Measurements from ENCODE around the gene PDLIM3. TPM values are rescaled to one million over a fixed set of nuclear protein-coding genes. Genes with fewer than 3 reads are reported as not detected.

Gene PDLIM3
- total and polyA plus RNA-seq, 9 of the 15 experiments (the other 6 are each of a cell fraction or from before 2014, with no cell fraction given): 0.06 TPM; not detected in 8

DNA sequence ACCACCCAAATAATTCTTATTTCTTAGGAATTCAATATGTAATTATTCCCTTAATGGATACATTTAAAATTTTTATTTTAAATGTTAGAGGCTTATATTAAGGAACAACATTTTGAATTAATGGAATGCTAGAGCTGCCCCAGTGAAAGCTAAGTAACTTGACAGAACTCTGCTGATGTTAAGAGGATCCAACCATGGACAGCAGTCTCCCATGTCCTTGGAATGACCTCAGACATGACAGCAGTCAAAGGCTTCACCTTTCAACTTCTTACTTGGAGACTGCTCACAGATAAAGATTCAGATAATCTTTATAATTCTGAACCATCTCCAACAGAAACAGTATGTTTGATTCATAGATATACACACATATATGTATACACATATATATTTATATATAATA lies 17.2 kb downstream of the PDLIM3 start:
- ChIA-PET POLR2A (interaction anchor here (1.2 to 1.3 kb wide), 2 partner anchors 10 to 17 kb away, joined by 3 read pairs; partner anchors contain the start of gene PDLIM3), CTCF (ENCODE audit: low intra/inter-chr PET ratio) (no interaction called here)
- Histone ChIP-seq H3K27ac (ENCODE audit: extremely low read depth, low read depth, low read length) (no peak overlapping the region), H4K20me1 (replicated peaks; ENCODE audit: control insufficient read depth, insufficient read depth, low read length) (no peaks in the 10 kb centered on the region), H3K79me2 (ENCODE audit: control insufficient read depth, insufficient read depth, low read length) (no peaks in the 10 kb centered on the region), H3K9me1 (ENCODE audit: control insufficient read depth, insufficient read depth, low read length) (no peaks in the 10 kb centered on the region), H3K4me3 (no peak overlapping the region), H3K27me3 (ENCODE audit: control insufficient read depth in 2 of 2, insufficient read depth in 2 of 2, low read length in 2 of 2) (peaks cover 17 to 28% of the 10 kb centered on the region in 2 experiments), H3K9ac (ENCODE audit: insufficient read depth in 1 of 2, low read depth in 2 of 2, low read length in 2 of 2) (no peak overlapping the region), H3K4me2 (ENCODE audit: insufficient read depth, low read length) (no peak overlapping the region), H3K4me1 (replicated peaks in 1 of 2; ENCODE audit: control insufficient read depth in 2 of 2, insufficient read depth in 2 of 2, low read length in 2 of 2) (no peaks in the 10 kb centered on the region), H3K36me3 (ENCODE audit: control insufficient read depth, insufficient read depth, low read length) (no peaks in the 10 kb centered on the region), H2AFZ (ENCODE audit: low read depth, low read length) (no peak overlapping the region), H3K9me3 (replicated peaks; ENCODE audit: control insufficient read depth, insufficient read depth, low read depth, low read length) (no peaks in the 10 kb centered on the region)
- ATAC-seq: no peak
- DNase-seq (ENCODE audit: extremely low read depth in 1 of 4, low spot score in 3 of 4): no peak
- TF ChIP-seq, protein P1, sequence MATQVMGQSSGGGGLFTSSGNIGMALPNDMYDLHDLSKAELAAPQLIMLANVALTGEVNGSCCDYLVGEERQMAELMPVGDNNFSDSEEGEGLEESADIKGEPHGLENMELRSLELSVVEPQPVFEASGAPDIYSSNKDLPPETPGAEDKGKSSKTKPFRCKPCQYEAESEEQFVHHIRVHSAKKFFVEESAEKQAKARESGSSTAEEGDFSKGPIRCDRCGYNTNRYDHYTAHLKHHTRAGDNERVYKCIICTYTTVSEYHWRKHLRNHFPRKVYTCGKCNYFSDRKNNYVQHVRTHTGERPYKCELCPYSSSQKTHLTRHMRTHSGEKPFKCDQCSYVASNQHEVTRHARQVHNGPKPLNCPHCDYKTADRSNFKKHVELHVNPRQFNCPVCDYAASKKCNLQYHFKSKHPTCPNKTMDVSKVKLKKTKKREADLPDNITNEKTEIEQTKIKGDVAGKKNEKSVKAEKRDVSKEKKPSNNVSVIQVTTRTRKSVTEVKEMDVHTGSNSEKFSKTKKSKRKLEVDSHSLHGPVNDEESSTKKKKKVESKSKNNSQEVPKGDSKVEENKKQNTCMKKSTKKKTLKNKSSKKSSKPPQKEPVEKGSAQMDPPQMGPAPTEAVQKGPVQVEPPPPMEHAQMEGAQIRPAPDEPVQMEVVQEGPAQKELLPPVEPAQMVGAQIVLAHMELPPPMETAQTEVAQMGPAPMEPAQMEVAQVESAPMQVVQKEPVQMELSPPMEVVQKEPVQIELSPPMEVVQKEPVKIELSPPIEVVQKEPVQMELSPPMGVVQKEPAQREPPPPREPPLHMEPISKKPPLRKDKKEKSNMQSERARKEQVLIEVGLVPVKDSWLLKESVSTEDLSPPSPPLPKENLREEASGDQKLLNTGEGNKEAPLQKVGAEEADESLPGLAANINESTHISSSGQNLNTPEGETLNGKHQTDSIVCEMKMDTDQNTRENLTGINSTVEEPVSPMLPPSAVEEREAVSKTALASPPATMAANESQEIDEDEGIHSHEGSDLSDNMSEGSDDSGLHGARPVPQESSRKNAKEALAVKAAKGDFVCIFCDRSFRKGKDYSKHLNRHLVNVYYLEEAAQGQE (IDR thresholded peaks at IDR 0.05; ENCODE audit: borderline replicate concordance): peak; percentile 51
- TF ChIP-seq, protein P1 (CRISPR knock-in tag; IDR thresholded peaks at IDR 0.05; ENCODE audit: low read depth): no peak
- TF ChIP-seq NONO (IDR thresholded peaks at IDR 0.05; ENCODE audit: low read depth in 2 of 2, low read length in 1 of 2) (no peak), ESRRA (IDR thresholded peaks at IDR 0.05; ENCODE audit: borderline replicate concordance, low read depth) (0 out of 2 replicates have a peak, but pooled peaks have one; percentile 46)
- intact Hi-C loops (cut with micrococcal nuclease): no loop called here
- in situ Hi-C loops (cut with MboI): no loop called here
- FAIRE-seq: no peak
- no TSS peak for BruUV-seq (replicated peaks)

All from K562 (cell line).